Fibroblast of villous mesenchyme (primary cell): ENCODE data around the gene PRPF40A. TPM values are rescaled to one million over a fixed set of nuclear protein-coding genes. Genes with fewer than 3 reads are reported as not detected.
A peak's percentile ranks its signal among the peaks of the same experiment; 100 is the strongest.

Source experiments
- DNase-seq: peaks from one replicate; pipeline ENCODE4 v3.0.0-alpha.2; 2010; ENCODE audit warnings: low read depth
- H3K4me3 ChIP-seq: 2 replicates; pipeline ENCODE4 v1.5.1; 2011; ENCODE audit warnings: low read depth, mild to moderate bottlenecking, low read length
- total RNA-seq: library from RNA; depleted of rRNA; stranded (reverse); fragments of >200 nt; gene quantifications from 2 replicates; pipeline ENCODE4 v1.2.3, GENCODE V29; 2012
- TF ChIP-seq, protein P1 (sequence below): IDR thresholded peaks from 2 replicates; pipeline ENCODE4 v1.5.1; 2012; ENCODE audit warnings: low read depth, mild to moderate bottlenecking, low read length; ENCODE audit not compliant: insufficient read depth

The PRPF40A gene
- total RNA-seq, 1 donor, result 181 TPM

DNA sequence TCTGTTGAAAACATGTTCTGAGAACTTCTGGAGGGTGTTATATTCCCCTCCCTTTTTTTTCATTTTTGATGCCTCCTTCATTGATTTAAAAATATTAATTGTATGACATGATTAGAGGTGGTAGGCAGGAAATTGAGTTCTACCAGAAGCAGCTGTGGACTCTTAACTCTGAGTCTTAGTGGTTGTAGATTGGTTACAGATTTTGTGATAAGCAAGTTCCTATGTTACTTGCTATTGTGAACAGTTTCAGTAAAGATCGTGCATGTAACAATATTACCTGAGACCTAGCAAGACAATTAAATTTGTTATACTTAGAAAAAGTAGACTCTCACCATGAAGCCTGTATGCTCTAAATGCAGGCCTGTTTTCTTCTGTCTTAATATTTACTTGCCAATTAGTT lies 88.1 kb downstream of the PRPF40A start:
- no peak overlapping the region for H3K4me3 ChIP-seq
- TF ChIP-seq, protein P1, sequence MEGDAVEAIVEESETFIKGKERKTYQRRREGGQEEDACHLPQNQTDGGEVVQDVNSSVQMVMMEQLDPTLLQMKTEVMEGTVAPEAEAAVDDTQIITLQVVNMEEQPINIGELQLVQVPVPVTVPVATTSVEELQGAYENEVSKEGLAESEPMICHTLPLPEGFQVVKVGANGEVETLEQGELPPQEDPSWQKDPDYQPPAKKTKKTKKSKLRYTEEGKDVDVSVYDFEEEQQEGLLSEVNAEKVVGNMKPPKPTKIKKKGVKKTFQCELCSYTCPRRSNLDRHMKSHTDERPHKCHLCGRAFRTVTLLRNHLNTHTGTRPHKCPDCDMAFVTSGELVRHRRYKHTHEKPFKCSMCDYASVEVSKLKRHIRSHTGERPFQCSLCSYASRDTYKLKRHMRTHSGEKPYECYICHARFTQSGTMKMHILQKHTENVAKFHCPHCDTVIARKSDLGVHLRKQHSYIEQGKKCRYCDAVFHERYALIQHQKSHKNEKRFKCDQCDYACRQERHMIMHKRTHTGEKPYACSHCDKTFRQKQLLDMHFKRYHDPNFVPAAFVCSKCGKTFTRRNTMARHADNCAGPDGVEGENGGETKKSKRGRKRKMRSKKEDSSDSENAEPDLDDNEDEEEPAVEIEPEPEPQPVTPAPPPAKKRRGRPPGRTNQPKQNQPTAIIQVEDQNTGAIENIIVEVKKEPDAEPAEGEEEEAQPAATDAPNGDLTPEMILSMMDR, result no peak
- DNase-seq, result no peak

DNA sequence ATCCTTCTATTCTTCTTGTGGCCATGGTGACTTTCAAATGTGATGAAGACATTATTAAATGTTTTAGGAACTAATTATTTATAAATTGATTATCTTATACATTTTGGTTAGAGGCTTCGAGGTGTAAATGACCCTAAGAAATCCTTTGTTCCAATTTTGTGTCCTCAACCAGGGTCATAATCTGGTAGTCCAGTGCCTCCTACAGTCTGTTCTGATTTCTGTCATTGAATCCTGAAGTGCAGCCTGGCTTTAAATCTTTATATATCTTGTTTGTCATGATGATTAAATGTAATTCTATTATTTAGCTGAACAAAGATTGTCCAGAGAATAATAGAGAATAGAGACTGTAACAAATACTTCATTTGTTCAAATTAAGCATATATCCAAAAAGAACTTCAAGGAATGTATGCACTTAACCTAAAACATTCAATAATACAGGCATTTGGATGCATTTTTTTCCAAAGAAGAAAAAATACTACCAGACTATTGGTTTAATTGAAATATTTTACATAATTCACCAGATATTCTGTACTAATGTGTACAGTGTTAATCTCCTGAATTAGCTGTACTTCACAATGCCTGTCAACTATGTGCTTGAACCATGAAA lies 89.8 kb downstream of the PRPF40A start:
- peak; percentile 57 for DNase-seq
- TF ChIP-seq, protein P1, result peak; percentile 67

DNA sequence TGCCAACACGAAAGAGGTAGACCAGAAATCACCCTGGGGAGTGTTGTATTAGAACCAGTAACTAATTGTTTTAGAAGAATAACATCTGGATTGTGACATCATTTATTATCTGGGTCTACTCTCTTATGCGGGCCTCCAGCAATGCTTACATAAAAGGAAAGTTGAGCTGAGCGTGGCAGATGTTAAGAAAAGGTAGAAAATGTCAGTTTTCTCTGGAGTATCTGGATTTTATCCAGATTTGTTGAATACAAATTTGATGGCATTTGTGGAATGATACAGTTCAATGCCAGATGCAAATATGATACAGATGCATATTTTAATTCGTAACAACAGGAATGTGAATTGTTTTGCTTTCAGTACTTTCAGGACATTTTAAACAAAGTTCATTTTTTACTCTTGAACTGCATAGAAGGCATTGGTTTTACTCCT lies 90.3 kb downstream of the PRPF40A start:
- H3K4me3 ChIP-seq, result no peak overlapping the region
- TF ChIP-seq, protein P1, result no peak
- DNase-seq, result no peak

More for the DNA sequence above, 89.8 kb downstream of the PRPF40A start:
- no peak overlapping the region for H3K4me3 ChIP-seq

DNA sequence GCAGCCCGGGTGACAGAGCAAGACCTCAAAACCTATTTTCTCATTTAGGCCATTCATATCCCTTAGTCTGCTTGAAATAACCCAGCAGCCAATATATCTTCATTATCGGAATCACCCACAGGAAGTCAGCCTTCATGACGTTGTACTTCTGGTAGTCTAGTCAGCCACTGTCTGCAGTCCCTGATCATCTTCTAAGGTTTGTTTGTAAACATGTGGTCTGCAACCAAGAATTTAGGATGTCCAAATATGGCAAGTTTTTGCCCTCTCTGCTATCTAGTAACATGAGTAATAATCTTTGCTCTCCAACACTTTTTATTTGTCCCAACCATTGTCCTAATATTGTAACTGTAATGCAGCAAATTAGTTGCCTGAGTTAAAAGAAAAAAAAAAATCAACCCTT lies 92.5 kb downstream of the PRPF40A start:
- peak; percentile 85 for DNase-seq

DNA sequence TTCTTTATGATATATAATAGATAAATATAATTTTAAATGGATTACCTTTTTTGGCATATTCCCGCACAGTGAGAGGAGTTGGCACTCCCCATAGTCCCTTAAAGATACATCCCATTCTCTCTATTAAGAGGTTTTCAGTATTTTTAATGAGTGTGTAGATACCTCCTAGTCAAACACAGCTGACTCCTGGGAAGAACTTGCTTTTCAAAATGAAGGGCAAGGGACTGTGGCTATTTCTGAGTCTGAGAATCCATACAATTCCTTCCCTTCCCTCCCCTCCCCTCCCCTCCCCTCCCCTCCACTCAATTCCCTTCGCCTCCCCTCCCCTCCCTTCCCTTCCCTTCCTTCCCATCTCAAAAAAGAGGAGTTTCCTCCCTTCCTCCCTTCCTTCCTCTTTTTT lies 93.5 kb downstream of the PRPF40A start:
- TF ChIP-seq, protein P1, result no peak
- no peak overlapping the region for H3K4me3 ChIP-seq
- no peak for DNase-seq

More for the DNA sequence above, 92.5 kb downstream of the PRPF40A start:
- TF ChIP-seq, protein P1, result no peak
- no peak overlapping the region for H3K4me3 ChIP-seq

DNA sequence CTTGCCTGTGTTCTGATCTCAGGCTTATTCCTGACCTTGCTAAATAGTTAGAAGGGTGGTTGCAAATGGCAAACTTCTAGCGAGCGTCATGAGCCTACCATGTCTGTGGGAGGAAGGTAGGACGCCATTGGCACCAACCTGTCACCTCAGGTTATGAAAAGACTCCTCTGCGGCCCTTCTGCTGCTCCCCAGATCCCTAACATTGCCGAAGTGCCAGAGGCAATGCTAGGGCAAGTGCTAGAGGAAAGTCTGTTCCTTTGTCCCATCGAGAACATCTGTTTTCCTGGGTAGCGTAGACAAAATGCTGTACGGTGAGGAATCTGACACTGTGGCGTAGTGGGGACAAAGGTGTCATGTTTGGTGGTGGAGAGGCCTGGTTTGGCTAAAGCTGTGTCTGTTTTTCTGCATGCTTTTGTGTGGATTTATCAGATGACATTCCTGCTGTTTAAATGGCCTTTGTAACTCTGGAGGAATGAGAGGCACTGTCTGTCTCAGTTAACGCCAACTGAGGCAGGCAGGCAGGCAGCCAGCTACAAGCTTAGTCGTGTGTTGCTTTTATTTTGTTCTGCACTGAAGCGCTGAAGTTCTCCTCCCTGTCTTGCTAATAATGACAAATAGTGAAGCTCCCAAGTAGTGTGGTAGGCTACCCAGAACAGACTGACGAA lies 94.1 kb downstream of the PRPF40A start:
- no peak for DNase-seq
- TF ChIP-seq, protein P1, result no peak
- no peak overlapping the region for H3K4me3 ChIP-seq
